MCF 10A (cell line): ENCODE data around the gene A2M. TPM values are rescaled to one million over a fixed set of nuclear protein-coding genes. Genes with fewer than 3 reads are reported as not detected.
"Not testable (repeated sequence)": the region's sequence is repeated elsewhere in the genome, so short reads cannot be mapped to it uniquely, and the experiment has no call there.

Experiments used
- BruUV-seq: library from RNA; stranded (reverse); fragments of 400-500 nt; replicated peaks from 2 replicates; lab custom pipeline; 2021; lab: Mats Ljungman, UMichigan
- CTCF ChIA-PET: fragments of 300-600 bp; sonication (Branson Sonifier 250); formaldehyde crosslinking; extraction: SDS; loops from one replicate; lab custom pipeline; 2021; ENCODE audit warnings: antibody characterized with exemption, inconsistent platforms; lab: Yijun Ruan, JAX
- POLR2A ChIA-PET: fragments of 300-600, 350-650 bp; sonication (Branson Sonifier 250); formaldehyde crosslinking; extraction: SDS; loops from one replicate; lab custom pipeline; 2020; ENCODE audit warnings: antibody characterized with exemption, inconsistent platforms; lab: Yijun Ruan, JAX
- DNase-seq: peaks from one replicate; pipeline ENCODE4 v3.0.0-alpha.2; 2018; ENCODE audit not compliant: unreplicated experiment
- H3K27ac Mint-ChIP-seq: one replicate; pipeline ENCODE4 v1.8.0; 2022; ENCODE audit warnings: mild to moderate bottlenecking, low read depth, mixed read lengths; ENCODE audit not compliant: unreplicated experiment
- H3K27me3 Mint-ChIP-seq: one replicate; pipeline ENCODE4 v1.8.0; 2022; ENCODE audit warnings: mixed read lengths; ENCODE audit not compliant: insufficient read depth, unreplicated experiment
- H3K36me3 Mint-ChIP-seq: one replicate; pipeline ENCODE4 v1.8.0; 2022; ENCODE audit warnings: mild to moderate bottlenecking, moderate library complexity, mixed read lengths; ENCODE audit not compliant: insufficient read depth, unreplicated experiment
- H3K4me1 Mint-ChIP-seq: one replicate; pipeline ENCODE4 v1.8.0; 2022; ENCODE audit warnings: mixed read lengths; ENCODE audit not compliant: insufficient read depth, unreplicated experiment
- H3K4me3 Mint-ChIP-seq: one replicate; pipeline ENCODE4 v1.8.0; 2022; ENCODE audit warnings: mild to moderate bottlenecking, moderate library complexity, mixed read lengths; ENCODE audit not compliant: unreplicated experiment
- H3K9me3 Mint-ChIP-seq: one replicate; pipeline ENCODE4 v1.8.0; 2022; ENCODE audit warnings: mixed read lengths; ENCODE audit not compliant: unreplicated experiment
- intact Hi-C: fragments of 100-400 bp; cut with micrococcal nuclease; formaldehyde crosslinking; loops from 2 replicates; pipeline ENCODE4 v1.14.1; 2022
- total RNA-seq: library from RNA; stranded (reverse); gene quantifications from 2 replicates; pipeline ENCODE4 v1.2.3, GENCODE V29; 2022
- TF ChIP-seq, protein P1 (sequence below): fragments of 200-600 bp; IDR thresholded peaks from one replicate; pipeline ENCODE4 v1.8.0; 2022; ENCODE audit warnings: antibody characterized with exemption, mild to moderate bottlenecking; ENCODE audit not compliant: unreplicated experiment

A2M gene
- total RNA-seq, 1 experiment from 2014 or later = not detected

DNA sequence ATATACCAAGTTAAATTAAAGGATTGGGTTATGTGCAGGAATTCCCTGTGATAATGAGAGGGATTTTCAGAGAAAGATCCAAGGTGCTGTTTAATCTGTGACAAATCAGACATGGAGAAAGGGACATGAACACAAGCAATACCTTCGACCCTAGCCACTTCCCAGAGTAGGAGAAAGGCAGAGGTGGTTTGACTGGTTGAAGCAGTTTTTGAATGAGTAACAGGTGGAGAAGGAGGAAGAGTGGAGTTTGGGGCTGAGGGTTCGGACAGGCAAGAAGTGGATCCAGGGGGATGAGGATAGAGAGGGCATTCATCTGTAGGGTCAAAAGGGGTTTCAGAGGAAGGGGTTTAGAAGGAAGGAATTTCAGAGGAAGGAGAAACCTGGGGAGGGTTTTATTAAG, 27.4 kb upstream of the A2M start:
- H3K27ac Mint-ChIP-seq = no peak overlapping the region
- no peak overlapping the region for H3K4me3 Mint-ChIP-seq
- H3K27me3 Mint-ChIP-seq = peaks cover 19% of the 10 kb centered on the region
- BruUV-seq = no TSS peak
- ChIA-PET CTCF (no interaction called here), POLR2A (no interaction called here)
- intact Hi-C loops = no loop called here
- peaks cover 29% of the 10 kb centered on the region for H3K9me3 Mint-ChIP-seq
- no peak for DNase-seq
- H3K36me3 Mint-ChIP-seq = no peaks in the 10 kb centered on the region
- TF ChIP-seq, protein P1, sequence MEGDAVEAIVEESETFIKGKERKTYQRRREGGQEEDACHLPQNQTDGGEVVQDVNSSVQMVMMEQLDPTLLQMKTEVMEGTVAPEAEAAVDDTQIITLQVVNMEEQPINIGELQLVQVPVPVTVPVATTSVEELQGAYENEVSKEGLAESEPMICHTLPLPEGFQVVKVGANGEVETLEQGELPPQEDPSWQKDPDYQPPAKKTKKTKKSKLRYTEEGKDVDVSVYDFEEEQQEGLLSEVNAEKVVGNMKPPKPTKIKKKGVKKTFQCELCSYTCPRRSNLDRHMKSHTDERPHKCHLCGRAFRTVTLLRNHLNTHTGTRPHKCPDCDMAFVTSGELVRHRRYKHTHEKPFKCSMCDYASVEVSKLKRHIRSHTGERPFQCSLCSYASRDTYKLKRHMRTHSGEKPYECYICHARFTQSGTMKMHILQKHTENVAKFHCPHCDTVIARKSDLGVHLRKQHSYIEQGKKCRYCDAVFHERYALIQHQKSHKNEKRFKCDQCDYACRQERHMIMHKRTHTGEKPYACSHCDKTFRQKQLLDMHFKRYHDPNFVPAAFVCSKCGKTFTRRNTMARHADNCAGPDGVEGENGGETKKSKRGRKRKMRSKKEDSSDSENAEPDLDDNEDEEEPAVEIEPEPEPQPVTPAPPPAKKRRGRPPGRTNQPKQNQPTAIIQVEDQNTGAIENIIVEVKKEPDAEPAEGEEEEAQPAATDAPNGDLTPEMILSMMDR = no peak
- H3K4me1 Mint-ChIP-seq = no peaks in the 10 kb centered on the region

DNA sequence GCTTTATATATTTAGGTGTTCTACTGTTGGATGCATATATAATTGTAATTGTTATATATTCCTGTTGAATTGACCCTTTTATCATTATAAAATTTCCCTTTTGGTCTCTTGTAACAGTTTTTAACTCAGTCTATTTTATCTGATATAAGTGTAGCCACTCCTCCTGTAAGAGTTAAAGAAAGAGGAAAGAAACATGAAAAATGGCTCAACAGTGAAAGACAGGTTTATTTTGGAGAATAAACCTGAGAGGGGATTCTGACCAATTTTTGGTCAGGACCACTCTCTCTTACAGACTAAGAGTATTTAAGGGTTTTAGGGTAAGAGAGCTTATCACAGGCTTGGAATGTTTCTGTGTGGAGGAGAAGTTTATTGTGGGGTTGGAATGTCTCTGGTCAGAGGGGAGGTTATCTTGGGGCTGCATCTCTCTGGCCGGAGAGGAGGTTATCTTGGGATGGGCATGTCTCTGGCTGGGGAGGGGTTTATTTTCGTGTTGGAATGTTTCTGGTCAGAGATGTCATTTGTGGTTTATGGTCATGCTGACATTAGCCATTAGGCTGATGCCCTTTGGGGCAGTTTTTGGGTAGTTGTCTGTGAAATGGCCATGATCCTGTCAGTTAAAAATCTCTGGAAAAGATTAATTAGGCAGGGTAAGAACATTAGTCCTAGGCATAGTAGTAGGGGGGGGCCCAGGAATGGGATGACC, 24.0 kb upstream of the A2M start:
- H3K36me3 Mint-ChIP-seq, H3K27ac Mint-ChIP-seq, POLR2A ChIA-PET, BruUV-seq, DNase-seq, CTCF ChIA-PET, H3K4me1 Mint-ChIP-seq, H3K4me3 Mint-ChIP-seq, intact Hi-C loops: not testable (repeated sequence)
- Mint-ChIP-seq H3K27me3 (peaks cover 15% of the 10 kb centered on the region), H3K9me3 (peaks cover 19% of the 10 kb centered on the region)

DNA sequence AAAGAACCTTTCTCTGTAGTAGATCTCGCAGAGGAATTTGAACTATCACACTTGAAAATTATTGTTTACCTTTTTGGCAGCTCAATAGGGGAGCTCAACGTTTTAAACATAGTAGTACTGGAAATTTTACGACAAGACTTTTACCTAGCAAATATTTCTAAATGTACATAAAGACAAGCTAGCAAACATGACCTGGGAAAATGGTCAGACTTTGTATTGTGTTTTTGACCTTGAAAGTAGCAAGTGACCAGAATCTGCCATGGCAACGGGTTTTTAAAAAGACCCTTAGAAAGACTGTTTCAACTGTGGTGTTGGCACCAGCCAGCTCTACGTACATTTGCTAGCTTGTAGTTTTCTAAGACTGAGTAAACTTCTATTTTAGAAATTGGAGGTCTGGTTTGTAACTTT, 20.2 kb upstream of the A2M start:
- Mint-ChIP-seq H3K27me3 (no peaks in the 10 kb centered on the region), H3K4me1 (peaks cover 15% of the 10 kb centered on the region), H3K27ac (no peak overlapping the region), H3K4me3 (no peak overlapping the region), H3K36me3 (no peaks in the 10 kb centered on the region), H3K9me3 (no peaks in the 10 kb centered on the region)
- TF ChIP-seq, protein P1 = no peak
- BruUV-seq = no TSS peak
- DNase-seq = no peak
- ChIA-PET POLR2A (interaction anchor here (1.8 kb wide), 1 partner anchor 14 kb away, joined by 4 read pairs; no protein-coding TSS in a partner anchor), CTCF (interaction anchor here (0.9 to 1.2 kb wide), 3 partner anchors 14 to 71 kb away, joined by 3 read pairs; no protein-coding TSS in a partner anchor)
- intact Hi-C loops = no loop called here

DNA sequence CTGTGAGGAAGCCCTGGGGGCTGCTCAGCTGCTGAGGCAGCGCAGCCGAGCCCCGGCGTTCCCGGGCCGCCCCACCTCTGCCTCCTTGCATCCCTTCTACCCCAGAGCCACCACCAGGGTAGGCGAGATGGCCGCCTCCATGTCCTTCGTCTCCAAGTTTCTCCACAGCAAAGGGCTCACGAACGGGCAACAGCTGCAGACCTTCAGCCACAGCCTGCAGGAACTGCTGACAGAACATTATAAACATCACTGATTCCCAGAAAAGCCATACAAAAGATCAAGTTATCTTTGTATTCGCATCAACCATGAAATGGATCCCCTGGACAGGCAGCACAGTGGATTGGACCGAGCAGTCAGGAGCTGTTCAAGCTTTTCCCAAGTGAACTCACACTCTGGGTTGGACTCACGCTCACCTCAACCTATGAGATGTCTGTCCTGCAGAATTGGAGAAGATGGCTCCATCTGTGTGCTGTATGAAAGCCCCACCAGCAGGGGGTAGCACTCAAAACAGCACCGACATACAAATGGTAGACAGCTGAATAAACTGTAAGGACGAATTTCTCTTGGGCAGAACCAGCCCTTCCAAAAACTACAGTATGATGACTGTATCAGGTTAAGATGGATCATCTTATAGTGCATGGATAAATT, 19.4 kb upstream of the A2M start:
- DNase-seq = peak; percentile 16
- no peak overlapping the region for H3K4me3 Mint-ChIP-seq
- peaks cover 15% of the 10 kb centered on the region for H3K4me1 Mint-ChIP-seq
- no peaks in the 10 kb centered on the region for H3K36me3 Mint-ChIP-seq
- no TSS peak for BruUV-seq
- H3K27me3 Mint-ChIP-seq = no peaks in the 10 kb centered on the region
- H3K27ac Mint-ChIP-seq = no peak overlapping the region
- ChIA-PET CTCF (interaction anchor here (0.5 to 1.2 kb wide), 5 partner anchors 15 to 87 kb away, joined by 3 to 4 read pairs (median 3); no protein-coding TSS in a partner anchor), POLR2A (interaction anchor here (0.6 kb wide), 2 partner anchors 129 to 419 kb away, joined by 3 to 4 read pairs; no protein-coding TSS in a partner anchor)
- intact Hi-C loops = no loop called here
- H3K9me3 Mint-ChIP-seq = no peaks in the 10 kb centered on the region
- TF ChIP-seq, protein P1 = peak; percentile 10
